Effector memory CD8-positive, alpha-beta T cell (primary cell): ENCODE data around the gene ZCWPW1.
"Not testable (repeated sequence)": the region's sequence is repeated elsewhere in the genome, so short reads cannot be mapped to it uniquely, and the experiment has no call there.

Experiments
- ATAC-seq: fragments of 150-1000 bp; cut with Tn5 transposase; replicated peaks from 2 replicates; pipeline ENCODE4 v1.10.0; 2021; ENCODE audit warnings: mild to moderate bottlenecking, moderate library complexity
- DNase-seq, 3 experiments: peaks; one replicate each; pipeline ENCODE4 v3.0.0; 2021
- H3K27ac Mint-ChIP-seq, 2 donors: one replicate each; pipeline ENCODE4 v1.8.0; 2022; ENCODE audit warnings: mild to moderate bottlenecking in 2 of 2, mixed read lengths in 2 of 2, moderate library complexity in 2 of 2
- H3K27me3 Mint-ChIP-seq, 2 donors: one replicate each; pipeline ENCODE4 v1.8.0; 2022; ENCODE audit warnings: mixed read lengths in 2 of 2
- H3K36me3 Mint-ChIP-seq: one replicate; pipeline ENCODE4 v1.8.0; 2022; ENCODE audit warnings: mild to moderate bottlenecking, moderate library complexity, mixed read lengths; ENCODE audit not compliant: insufficient read depth
- H3K4me1 Mint-ChIP-seq, 2 donors: one replicate each; pipeline ENCODE4 v1.8.0; 2022; ENCODE audit warnings: low read depth in 2 of 2, mixed read lengths in 2 of 2
- H3K4me3 Mint-ChIP-seq, 2 donors: one replicate each; pipeline ENCODE4 v1.8.0; 2022; ENCODE audit warnings: mild to moderate bottlenecking in 2 of 2, mixed read lengths in 2 of 2, moderate library complexity in 2 of 2
- H3K9me3 Mint-ChIP-seq, 2 donors: one replicate each; pipeline ENCODE4 v1.8.0; 2022; ENCODE audit warnings: mixed read lengths in 2 of 2

ZCWPW1 gene

DNA sequence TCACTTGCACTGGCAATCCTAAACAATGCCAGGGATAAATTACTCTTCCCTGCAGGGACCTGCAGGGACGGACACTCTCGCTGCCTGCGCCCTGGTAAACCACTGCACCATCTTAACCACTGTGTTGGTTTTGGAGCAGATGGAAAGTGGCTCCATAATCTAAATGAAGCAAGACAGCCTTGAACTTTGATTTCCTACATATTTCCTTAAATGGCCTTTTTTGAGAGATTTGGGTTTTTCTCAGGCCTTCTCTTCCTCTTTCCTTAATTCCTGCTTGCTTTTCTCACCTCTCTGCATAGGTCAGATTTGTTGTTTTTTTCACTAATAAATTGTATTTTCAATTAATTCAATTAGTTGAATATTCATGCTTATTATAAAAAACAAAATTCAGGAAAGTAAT is 52.4 kb downstream of the ZCWPW1 start:
- ATAC-seq (no peak), DNase-seq (no peak)
- Mint-ChIP-seq H3K9me3 (no peaks in the 10 kb centered on the region), H3K4me1 (peaks cover 14 to 17% of the 10 kb centered on the region in 2 donors), H3K36me3 (peaks cover 9% of the 10 kb centered on the region), H3K4me3 (no peak overlapping the region), H3K27me3 (no peaks in the 10 kb centered on the region), H3K27ac (no peak overlapping the region)

DNA sequence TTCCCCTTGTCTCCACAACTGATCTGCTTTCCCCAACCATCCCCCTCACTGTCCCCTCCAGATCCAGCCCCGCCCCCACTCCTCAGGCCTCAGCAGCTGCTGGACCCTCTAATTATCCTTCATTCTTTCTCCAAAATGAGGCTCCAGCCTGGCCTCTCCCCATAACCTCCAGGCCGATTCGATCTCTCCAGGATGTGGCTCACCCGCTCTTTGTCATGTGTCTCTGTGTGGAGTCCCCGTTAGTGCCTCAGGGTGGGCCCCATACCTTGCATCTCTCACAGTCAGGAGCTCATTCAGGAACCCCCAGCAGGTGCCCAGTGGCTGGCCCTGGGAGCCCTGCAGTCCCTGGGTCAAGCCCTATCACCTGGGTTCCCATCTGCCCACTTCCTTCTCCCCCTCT is 53.9 kb downstream of the ZCWPW1 start:
- H3K27ac Mint-ChIP-seq: peak overlapping the region in 1 of 2 donors; percentile 68
- no peaks in the 10 kb centered on the region for H3K9me3 Mint-ChIP-seq
- no peaks in the 10 kb centered on the region for H3K27me3 Mint-ChIP-seq
- ATAC-seq: no peak
- H3K36me3 Mint-ChIP-seq: peaks cover 9% of the 10 kb centered on the region
- H3K4me1 Mint-ChIP-seq: peaks cover 14 to 22% of the 10 kb centered on the region in 2 donors
- DNase-seq: no peak
- peak overlapping the region in 1 of 2 donors; percentile 3 for H3K4me3 Mint-ChIP-seq

DNA sequence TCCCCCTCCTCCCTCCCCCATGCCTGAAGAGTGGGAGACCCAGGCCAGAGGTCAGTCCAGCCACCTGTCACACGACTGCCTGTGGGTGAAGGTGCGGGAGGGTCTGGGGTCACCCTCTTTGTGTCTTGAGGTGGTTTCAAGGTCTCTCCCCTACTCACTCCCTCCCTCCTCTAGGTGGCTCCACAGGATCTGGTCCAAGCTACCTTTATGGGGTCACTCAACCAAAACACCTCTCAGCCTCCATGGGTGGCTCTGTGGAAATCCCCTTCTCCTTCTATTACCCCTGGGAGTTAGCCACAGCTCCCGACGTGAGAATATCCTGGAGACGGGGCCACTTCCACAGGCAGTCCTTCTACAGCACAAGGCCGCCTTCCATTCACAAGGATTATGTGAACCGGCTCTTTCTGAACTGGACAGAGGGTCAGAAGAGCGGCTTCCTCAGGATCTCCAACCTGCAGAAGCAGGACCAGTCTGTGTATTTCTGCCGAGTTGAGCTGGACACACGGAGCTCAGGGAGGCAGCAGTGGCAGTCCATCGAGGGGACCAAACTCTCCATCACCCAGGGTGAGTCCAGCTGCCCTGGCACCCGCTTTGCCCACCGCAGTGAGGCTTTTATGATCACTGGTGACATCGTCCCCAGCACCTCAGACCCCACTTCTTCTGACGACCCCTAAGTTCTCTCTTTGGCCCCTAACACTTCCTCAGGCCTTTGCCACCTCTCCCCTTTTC is 54.5 kb downstream of the ZCWPW1 start:
- DNase-seq, H3K27me3 Mint-ChIP-seq, H3K9me3 Mint-ChIP-seq, ATAC-seq: not testable (repeated sequence)
- peak overlapping the region in 1 of 2 donors; percentile 68 for H3K27ac Mint-ChIP-seq
- H3K4me1 Mint-ChIP-seq: peaks cover 15 to 23% of the 10 kb centered on the region in 2 donors
- peaks cover 11% of the 10 kb centered on the region for H3K36me3 Mint-ChIP-seq
- peak overlapping the region in 1 of 2 donors; percentile 23 for H3K4me3 Mint-ChIP-seq

DNA sequence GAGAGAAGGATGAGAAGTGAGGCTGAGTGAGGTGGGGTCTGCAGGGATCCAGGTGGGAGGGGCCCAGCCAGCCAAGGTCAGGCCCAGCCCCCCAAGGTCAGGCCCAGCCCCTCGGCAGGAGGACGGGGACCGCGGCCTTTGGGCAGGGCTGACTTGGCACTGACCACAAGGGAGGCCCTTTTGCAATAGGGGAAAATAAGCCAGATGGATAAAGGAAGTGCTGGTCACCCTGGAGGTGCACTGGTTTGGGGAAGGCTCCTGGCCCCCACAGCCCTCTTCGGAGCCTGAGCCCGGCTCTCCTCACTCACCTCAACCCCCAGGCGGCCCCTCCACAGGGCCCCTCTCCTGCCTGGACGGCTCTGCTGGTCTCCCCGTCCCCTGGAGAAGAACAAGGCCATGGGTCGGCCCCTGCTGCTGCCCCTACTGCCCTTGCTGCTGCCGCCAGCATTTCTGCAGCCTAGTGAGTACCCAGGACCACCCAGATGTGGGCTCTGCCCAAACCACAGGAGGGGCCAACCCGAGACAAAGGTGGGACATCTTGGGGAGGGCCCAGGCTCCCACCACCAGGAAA is 55.2 kb downstream of the ZCWPW1 start, which contains the start of gene PILRA:
TSS of gene PILRA (plus strand) at position 227 of the 571 bp plus-strand sequence. CDS start at position 397, 170 bp downstream.
- Mint-ChIP-seq H3K27me3 (no peaks in the 10 kb centered on the region), H3K27ac (peak within 1 kb of the TSS; percentile 80 to 87), H3K36me3 (peaks cover 16% of the 10 kb centered on the region), H3K4me3 (peak within 1 kb of the TSS; percentile 45 to 49), H3K9me3 (no peaks in the 10 kb centered on the region), H3K4me1 (peaks cover 22 to 28% of the 10 kb centered on the region in 2 donors)
- DNase-seq: no peak
- no peak for ATAC-seq

DNA sequence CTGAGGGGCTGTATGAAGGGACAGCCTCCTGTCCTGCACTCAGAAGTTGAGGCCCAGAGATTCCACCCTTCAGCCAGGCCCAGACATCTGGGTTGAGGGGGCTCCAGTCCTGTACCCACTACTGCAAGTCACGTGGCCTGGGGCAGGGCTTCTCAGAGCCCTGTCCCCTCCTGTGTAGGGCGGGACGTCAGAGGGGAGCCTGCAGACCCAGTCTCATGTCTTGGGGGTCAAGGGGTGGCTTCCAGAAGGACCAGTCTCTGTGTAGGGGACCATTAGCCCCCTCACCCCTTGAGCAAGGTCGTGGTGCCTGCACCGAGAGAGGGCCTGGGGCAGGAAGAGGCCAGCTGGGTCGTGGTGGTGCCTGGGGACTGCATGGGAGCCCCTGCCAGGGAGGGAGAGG is 55.8 kb downstream of the ZCWPW1 start:
- H3K4me1 Mint-ChIP-seq: peaks cover 22 to 29% of the 10 kb centered on the region in 2 donors

DNA sequence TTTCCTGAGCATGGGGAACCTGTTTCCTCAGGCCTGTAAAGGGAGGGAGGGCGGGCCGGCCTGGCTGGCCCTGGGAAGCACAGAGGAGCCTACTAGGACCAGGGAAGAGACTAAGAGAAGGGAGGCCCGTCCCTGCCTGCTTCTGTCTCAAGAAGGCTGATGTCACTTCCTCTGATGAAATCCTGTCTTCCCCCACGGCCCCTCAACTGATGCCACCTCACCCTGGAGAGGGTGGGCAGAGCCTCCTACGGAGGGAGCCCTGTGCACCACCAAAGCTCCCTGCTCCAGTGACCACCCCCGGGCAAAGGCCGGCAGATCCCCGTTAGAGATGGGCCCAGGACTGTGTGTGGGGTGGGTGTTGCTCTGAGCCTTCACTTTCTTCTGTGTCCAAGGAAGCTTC is 56.2 kb downstream of the ZCWPW1 start:
- DNase-seq (no peak), ATAC-seq (peak; percentile 34)
- peak overlapping the region; percentile 80 to 87 for H3K27ac Mint-ChIP-seq
- H3K36me3 Mint-ChIP-seq: peaks cover 17% of the 10 kb centered on the region
- H3K27me3 Mint-ChIP-seq: no peaks in the 10 kb centered on the region
- H3K4me1 Mint-ChIP-seq: peaks cover 24 to 32% of the 10 kb centered on the region in 2 donors
- H3K4me3 Mint-ChIP-seq: peak overlapping the region; percentile 45 to 49
- no peaks in the 10 kb centered on the region for H3K9me3 Mint-ChIP-seq

More for the DNA sequence above, 55.8 kb downstream of the ZCWPW1 start:
- no peak for DNase-seq
- Mint-ChIP-seq H3K27me3 (no peaks in the 10 kb centered on the region), H3K4me3 (peak overlapping the region in 1 of 2 donors; percentile 49), H3K36me3 (peaks cover 13% of the 10 kb centered on the region), H3K9me3 (no peaks in the 10 kb centered on the region), H3K27ac (peak overlapping the region; percentile 80 to 87)
- no peak for ATAC-seq

DNA sequence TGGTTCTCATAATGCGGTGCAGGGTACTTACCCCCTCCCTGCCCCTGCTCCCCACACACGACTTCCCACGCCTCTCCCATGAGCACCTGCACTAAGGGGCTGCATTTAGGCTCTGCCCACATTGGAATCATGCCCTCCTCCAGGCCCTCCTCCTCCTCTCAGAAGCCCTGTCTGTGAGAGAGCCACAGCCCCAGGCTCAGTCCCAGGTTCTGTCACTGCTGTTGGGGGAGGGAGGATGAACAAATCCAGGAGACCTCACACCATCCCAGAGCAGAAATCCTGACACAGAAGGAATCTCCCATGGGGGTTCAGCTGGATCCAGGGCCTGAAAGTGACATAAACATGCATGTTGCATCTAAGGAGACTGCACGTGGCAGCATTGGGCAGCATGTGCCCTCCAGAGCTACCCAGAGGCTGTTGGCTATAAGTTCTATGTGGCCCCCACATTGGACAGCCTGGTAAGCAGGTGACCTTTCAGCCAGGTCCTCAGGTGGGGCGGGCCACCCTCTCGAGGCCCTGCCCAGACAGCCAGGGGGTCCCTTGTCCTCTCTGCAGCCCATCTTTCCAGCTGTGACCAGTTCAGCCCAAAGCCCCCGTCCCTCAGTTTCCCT is 56.8 kb downstream of the ZCWPW1 start:
- Mint-ChIP-seq H3K27ac (peak overlapping the region; percentile 80 to 87), H3K27me3 (no peaks in the 10 kb centered on the region), H3K4me1 (peaks cover 29 to 36% of the 10 kb centered on the region in 2 donors), H3K4me3 (no peak overlapping the region), H3K36me3 (peaks cover 18% of the 10 kb centered on the region), H3K9me3 (no peaks in the 10 kb centered on the region)
- ATAC-seq (no peak), DNase-seq (no peak)

DNA sequence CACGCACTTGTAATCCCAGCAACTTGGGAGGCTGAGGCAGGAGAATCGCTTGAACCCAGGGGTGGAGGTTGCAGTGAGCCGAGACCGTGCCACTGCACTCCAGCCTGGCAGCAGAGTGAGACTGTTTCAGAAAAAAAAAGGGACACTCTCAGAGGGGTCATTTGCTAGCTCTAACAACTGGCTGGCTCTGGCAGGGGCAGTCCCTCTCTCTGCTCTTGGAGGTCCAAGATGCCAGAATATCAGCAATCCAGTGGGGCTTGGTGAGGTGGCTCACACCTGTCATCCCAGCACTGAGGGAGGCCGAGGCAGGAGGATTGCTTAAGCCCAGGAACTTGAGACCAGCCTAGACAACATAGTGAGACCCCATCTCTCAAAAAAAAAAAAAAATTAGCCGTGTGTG is 57.8 kb downstream of the ZCWPW1 start:
- Mint-ChIP-seq H3K4me1 (peaks cover 38 to 45% of the 10 kb centered on the region in 2 donors), H3K27ac (peak overlapping the region; percentile 85 to 87), H3K4me3 (no peak overlapping the region), H3K9me3 (no peaks in the 10 kb centered on the region), H3K36me3 (peaks cover 27% of the 10 kb centered on the region), H3K27me3 (no peaks in the 10 kb centered on the region)
- DNase-seq (no peak), ATAC-seq (no peak)

DNA sequence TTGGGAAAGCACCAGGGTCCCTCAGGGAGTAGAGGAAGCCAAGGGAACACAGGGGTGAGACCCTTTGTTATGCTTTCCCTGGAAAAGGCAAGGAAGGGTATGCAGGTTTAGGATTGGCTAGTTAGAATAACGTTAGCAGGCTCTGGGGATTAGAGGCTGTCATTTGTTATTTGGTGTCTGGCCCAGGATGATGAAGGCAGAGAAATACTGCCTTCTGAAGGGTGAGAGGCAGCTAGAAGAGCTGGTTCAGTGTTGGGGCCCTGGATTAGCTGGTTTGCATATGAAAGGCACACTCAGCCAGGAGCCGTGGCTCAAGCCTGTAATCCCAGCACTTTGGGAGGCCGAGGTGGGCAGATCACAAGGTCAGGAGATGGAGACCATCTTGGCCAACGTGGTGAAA is 58.2 kb downstream of the ZCWPW1 start:
- ATAC-seq (no peak), DNase-seq (no peak)
- peaks cover 42 to 47% of the 10 kb centered on the region in 2 donors for H3K4me1 Mint-ChIP-seq
- H3K27ac Mint-ChIP-seq: peak overlapping the region; percentile 85 to 87
- H3K4me3 Mint-ChIP-seq: no peak overlapping the region
- H3K27me3 Mint-ChIP-seq: no peaks in the 10 kb centered on the region
- no peaks in the 10 kb centered on the region for H3K9me3 Mint-ChIP-seq
- H3K36me3 Mint-ChIP-seq: peaks cover 28% of the 10 kb centered on the region

DNA sequence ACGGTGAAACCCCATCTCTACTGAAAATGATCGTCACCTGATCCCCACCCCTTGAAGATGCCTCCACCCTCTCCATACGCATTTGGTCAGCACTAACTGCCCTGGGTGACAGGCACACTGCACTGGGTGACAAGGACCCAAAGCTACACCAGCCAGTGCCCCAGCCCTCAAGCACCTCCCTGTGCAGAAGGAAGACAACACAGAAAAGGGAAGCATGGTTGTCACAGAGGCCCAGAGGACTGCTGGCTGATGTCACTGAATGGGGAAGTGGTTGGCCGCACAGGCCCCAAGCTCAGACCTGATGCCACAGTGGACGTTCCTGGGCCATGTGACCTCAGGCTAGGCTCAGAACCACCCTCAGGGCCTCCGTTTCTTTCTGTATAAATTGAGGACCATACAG is 59.4 kb downstream of the ZCWPW1 start:
- H3K27me3 Mint-ChIP-seq: no peaks in the 10 kb centered on the region
- no peak overlapping the region for H3K4me3 Mint-ChIP-seq
- peaks cover 36 to 40% of the 10 kb centered on the region in 2 donors for H3K4me1 Mint-ChIP-seq
- H3K36me3 Mint-ChIP-seq: peaks cover 28% of the 10 kb centered on the region
- no peak for DNase-seq
- H3K9me3 Mint-ChIP-seq: no peaks in the 10 kb centered on the region
- H3K27ac Mint-ChIP-seq: peak overlapping the region; percentile 73 to 87
- peak; percentile 56 for ATAC-seq

DNA sequence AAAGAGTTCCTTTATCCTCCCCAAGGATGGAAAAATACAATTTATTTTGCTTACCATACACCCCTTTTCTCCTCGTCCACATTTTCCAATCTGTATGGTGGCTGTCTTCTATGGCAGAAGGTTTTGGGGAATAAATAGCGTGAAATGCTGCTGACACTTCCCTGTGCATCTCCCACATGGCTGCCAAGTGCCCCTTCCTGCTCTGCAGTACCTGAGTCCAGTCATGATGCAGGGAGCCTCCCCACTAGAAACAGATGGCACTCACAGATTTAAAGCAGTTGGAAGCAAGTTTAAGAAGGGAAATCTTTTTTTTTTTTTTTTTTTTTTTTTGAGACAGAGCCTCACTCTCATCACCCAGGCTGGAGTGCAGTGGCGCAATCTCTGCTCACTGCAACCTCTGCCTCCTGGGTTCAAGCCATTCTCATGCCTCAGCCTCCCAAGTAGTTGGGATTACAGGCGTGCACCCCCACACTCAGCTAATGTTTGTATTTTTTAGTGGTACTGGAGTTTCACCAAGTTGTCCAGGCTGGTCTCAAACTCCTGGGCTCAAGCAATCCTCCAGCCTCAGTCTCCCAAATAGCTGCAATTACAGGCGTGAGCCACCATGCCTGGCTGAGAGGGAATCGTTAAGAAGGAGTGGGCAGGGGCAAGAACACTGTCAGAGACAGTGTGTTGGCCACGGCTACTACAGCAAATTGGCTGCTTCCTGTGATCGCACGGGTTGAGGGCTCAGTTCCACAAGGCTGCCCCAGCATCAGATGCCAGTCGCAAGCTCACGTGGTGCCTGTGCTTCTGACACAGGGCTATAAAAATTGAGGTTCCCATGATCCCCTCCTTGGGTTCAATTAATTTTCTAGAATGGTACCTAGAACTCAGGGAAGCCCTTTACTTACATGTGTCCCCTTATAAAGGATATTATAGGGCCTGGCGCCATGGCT is 60.6 kb downstream of the ZCWPW1 start:
- Mint-ChIP-seq H3K36me3 (peaks cover 35% of the 10 kb centered on the region), H3K27ac (peak overlapping the region; percentile 93 to 95), H3K4me3 (peak overlapping the region in 1 of 2 donors; percentile 33), H3K9me3 (no peaks in the 10 kb centered on the region), H3K4me1 (peaks cover 36 to 45% of the 10 kb centered on the region in 2 donors), H3K27me3 (no peaks in the 10 kb centered on the region)
- no peak for ATAC-seq
- no peak for DNase-seq

DNA sequence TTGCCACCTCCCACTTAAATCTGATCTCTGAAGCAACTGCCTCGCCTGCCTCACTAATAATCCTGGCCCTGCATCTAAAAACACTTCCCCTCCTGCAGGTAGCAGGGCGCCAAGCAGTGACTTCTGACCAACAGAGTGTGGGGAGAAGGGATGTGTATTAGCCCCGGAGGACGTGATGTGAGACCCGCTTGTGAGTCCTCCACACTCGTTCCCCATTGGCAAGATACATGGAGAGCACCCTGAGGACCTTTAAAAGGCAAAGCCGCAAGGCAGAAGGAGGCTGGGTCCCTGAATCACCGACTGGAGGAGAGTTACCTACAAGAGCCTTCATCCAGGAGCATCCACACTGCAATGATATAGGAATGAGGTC is 61.3 kb downstream of the ZCWPW1 start:
- Mint-ChIP-seq H3K27me3 (no peaks in the 10 kb centered on the region), H3K4me1 (peaks cover 32 to 41% of the 10 kb centered on the region in 2 donors), H3K27ac (peak overlapping the region; percentile 93 to 95), H3K9me3 (no peaks in the 10 kb centered on the region), H3K36me3 (peaks cover 42% of the 10 kb centered on the region), H3K4me3 (peak overlapping the region in 1 of 2 donors; percentile 11)
- DNase-seq (no peak), ATAC-seq (no peak)
